Natural killer cell treated with Interleukin-12 subunit alpha and Interleukin-12 subunit beta and Interleukin-15 and Interleukin-18, amount 100 ng/mL, for 72 hours (primary cell): ENCODE results near the gene SPATS2L. TPM values are rescaled to one million over a fixed set of nuclear protein-coding genes. Genes with fewer than 3 reads are reported as not detected.

ENCODE experiments used
- ATAC-seq, 2 donors: fragments of 150-1000 bp; cut with Tn5 transposase in 1 of 2; sonication (Bioruptor Pico), chemical (Tn5 transposase) in 1 of 2; 2 replicates each; pipeline ENCODE4 v1.10.0; 2021
- DNase-seq: peaks from one replicate; pipeline ENCODE4 v3.0.0; 2022; ENCODE audit warnings: low spot score
- H3K27ac Mint-ChIP-seq, 2 donors: 1 replicate in 1 of 2; 2 replicates in 1 of 2; pipeline ENCODE4 v1.8.0; 2022; ENCODE audit warnings: mixed read lengths in 2 of 2, mild to moderate bottlenecking in 1 of 2, moderate library complexity in 1 of 2
- H3K27me3 Mint-ChIP-seq, 2 donors: 1 replicate in 1 of 2; 2 replicates in 1 of 2; pipeline ENCODE4 v1.8.0; 2022; ENCODE audit warnings: mixed read lengths in 2 of 2
- H3K36me3 Mint-ChIP-seq: one replicate; pipeline ENCODE4 v1.8.0; 2022; ENCODE audit warnings: mixed read lengths
- H3K4me1 Mint-ChIP-seq, 2 donors: 1 replicate in 1 of 2; 2 replicates in 1 of 2; pipeline ENCODE4 v1.8.0; 2022; ENCODE audit warnings: low read depth in 2 of 2, mixed read lengths in 2 of 2, mild to moderate bottlenecking in 1 of 2
- H3K4me3 Mint-ChIP-seq: one replicate; pipeline ENCODE4 v1.8.0; 2022; ENCODE audit warnings: mixed read lengths
- H3K9me3 Mint-ChIP-seq: 2 replicates; pipeline ENCODE4 v1.8.0; 2022; ENCODE audit warnings: mixed read lengths
- total RNA-seq, 2 donors: library from RNA; stranded (reverse); gene quantifications; one replicate each; pipeline ENCODE4 v1.2.3, GENCODE V29; 2022

Gene SPATS2L, protein sequence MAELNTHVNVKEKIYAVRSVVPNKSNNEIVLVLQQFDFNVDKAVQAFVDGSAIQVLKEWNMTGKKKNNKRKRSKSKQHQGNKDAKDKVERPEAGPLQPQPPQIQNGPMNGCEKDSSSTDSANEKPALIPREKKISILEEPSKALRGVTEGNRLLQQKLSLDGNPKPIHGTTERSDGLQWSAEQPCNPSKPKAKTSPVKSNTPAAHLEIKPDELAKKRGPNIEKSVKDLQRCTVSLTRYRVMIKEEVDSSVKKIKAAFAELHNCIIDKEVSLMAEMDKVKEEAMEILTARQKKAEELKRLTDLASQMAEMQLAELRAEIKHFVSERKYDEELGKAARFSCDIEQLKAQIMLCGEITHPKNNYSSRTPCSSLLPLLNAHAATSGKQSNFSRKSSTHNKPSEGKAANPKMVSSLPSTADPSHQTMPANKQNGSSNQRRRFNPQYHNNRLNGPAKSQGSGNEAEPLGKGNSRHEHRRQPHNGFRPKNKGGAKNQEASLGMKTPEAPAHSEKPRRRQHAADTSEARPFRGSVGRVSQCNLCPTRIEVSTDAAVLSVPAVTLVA
- total RNA-seq, result 10 to 100 TPM; 19.6 to 44.4 TPM

DNA sequence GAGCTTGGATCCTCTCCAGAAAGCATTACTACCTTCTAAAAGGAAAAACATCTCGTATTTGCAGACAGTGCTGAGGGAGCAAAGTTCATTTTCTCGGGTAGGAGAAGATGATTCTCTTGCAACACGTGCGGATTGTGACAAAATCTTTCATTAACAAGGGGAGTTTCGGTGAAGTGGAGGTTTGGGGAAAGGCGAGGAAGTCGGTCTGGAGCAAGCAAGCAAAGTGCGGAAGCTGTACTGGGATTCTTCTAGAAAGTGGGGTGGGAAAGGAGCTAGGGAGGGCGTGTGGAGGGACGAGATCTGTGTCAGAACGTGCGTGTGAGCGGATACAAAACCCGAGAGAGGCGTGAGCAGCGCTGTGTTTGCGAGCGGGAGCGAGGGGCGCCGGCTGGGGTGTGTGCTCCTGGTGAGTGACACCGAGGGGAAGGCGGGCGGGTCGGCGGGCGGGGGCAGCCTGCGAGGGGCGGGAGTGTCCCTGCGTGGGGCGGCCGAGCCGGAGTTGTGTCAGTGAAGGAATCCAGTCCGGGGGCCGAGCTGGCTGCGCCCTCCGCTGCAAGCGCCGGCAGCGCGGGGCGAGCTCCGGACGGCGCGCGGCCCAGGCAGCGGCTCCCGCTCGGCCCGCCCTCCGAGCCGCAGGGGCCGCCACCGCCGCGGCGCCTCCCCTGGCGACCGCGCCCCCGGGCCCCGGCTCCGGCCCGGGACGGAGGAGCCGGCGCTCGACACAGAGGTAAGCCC lies at the start of gene SPATS2L:
SPATS2L (plus strand) TSS at position 498 of the 735 bp plus-strand sequence. CDS start 82,552 bp downstream, outside the sequence.
- Mint-ChIP-seq H3K36me3 (peaks cover 14% of the 10 kb centered on the region), H3K27me3 (peaks cover 26 to 30% of the 10 kb centered on the region in 2 donors), H3K9me3 (no peaks in the 10 kb centered on the region), H3K4me1 (peaks cover 8 to 27% of the 10 kb centered on the region in 2 donors), H3K27ac (peak within 1 kb of the TSS; percentile 18 to 85), H3K4me3 (peak within 1 kb of the TSS; percentile 98)
- no peak for DNase-seq
- ATAC-seq, result peak; percentile 76 to 81

DNA sequence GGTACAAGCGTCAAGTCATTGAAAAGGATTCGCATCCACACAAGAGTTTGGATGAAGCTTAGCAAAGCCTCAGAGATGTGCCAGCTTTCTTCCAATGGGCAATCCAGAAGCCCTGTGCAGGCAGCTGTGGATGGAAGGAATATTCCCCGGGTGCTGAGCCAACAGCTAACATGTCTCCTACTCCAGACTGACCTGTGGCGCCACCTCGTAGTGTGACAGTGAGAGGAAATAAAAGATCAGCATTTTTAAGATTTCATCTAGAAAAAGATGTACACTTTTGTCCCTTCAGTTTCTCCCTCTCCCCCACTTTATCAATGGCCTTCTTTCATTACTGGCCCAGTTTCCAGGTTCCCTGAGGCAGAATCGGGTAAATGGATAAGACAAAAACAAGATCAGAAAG lies 48.9 kb upstream of the SPATS2L start:
- Mint-ChIP-seq H3K9me3 (no peaks in the 10 kb centered on the region), H3K4me1 (no peaks in the 10 kb centered on the region), H3K36me3 (no peaks in the 10 kb centered on the region), H3K27ac (no peak overlapping the region), H3K27me3 (peaks cover 11 to 19% of the 10 kb centered on the region in 2 donors), H3K4me3 (no peak overlapping the region)
- DNase-seq (no peak), ATAC-seq (no peak)

DNA sequence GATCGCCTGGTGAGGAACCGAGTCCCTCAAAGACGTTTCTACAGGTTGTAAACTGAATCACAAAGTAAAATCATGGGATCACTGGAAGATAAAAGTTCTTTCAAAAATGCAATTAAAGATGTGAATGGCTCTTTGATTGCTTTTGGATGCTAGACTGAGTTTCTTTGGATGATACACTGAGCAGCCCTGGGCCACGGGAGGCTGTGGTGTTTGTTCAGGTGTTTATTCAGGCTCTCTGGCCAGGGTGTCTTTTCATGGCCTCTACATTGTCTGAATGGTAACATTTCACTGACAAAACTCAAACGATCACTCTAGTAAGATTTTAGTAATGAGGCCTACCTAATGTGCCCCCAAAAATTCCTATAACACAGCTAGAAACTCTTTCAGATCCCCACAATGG lies 48.4 kb upstream of the SPATS2L start:
- no peak for ATAC-seq
- no peaks in the 10 kb centered on the region for H3K4me1 Mint-ChIP-seq
- H3K9me3 Mint-ChIP-seq, result no peaks in the 10 kb centered on the region
- no peak overlapping the region for H3K4me3 Mint-ChIP-seq
- H3K36me3 Mint-ChIP-seq, result no peaks in the 10 kb centered on the region
- no peak overlapping the region for H3K27ac Mint-ChIP-seq
- no peak for DNase-seq
- peaks cover 7 to 16% of the 10 kb centered on the region in 2 donors for H3K27me3 Mint-ChIP-seq

DNA sequence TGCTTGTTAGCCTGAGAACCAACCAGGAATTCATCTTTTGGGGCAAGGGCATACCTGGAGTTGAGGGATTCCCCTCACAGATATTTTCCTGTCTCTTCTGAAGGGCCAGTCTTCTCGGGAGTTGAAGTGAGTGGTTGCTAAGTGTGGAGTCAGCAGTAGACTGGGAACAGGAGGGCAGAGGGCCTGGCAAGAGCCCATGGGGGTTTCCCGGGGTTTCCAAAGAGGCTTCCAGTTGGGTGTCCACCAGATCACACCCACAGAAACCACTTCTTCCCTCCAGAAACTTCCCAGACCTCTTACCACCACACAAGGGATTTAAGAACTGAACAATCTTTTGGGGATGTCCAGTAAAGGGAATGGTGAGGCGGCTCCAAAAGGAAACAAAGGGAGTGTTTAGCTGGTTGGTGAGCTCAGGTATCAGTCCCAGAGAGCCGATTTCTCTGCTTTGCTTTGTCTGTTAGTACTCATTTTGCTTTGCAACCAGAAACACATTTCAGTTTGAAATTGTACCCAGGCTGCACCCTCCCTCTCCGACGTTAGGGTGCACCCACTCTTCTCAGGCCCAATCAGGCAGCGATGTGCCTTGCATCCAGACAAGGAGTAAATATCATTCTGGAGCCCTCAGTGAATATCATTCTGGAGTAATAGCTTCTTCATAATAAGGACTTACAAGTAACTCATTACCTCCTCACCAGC lies 47.5 kb upstream of the SPATS2L start:
- no peak overlapping the region for H3K27ac Mint-ChIP-seq
- ATAC-seq (no peak), DNase-seq (no peak)
- H3K36me3 Mint-ChIP-seq, result no peaks in the 10 kb centered on the region
- no peak overlapping the region for H3K4me3 Mint-ChIP-seq
- no peaks in the 10 kb centered on the region for H3K4me1 Mint-ChIP-seq
- H3K27me3 Mint-ChIP-seq, result peaks cover 7 to 16% of the 10 kb centered on the region in 2 donors
- no peaks in the 10 kb centered on the region for H3K9me3 Mint-ChIP-seq

DNA sequence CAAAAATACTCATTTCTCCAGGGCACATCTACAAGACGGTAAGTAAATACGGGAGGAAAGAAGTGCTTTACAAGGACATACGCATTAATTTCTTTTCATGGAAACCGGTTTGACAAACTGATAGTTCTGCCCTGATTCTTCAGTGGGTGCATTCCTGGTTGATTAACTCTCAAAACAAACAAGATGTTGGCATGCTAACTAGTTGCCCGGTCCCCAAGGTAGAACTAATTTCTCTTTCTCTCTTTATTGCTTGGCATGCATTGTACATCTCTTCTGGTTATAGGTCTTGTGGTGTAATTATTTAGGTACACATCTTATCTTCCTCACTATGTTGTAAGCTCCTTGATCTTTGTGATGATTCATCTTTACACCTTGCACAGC lies 46.9 kb upstream of the SPATS2L start:
- H3K27ac Mint-ChIP-seq, result no peak overlapping the region
- ATAC-seq (no peak), DNase-seq (no peak)
- peaks cover 7 to 16% of the 10 kb centered on the region in 2 donors for H3K27me3 Mint-ChIP-seq
- no peaks in the 10 kb centered on the region for H3K36me3 Mint-ChIP-seq
- no peaks in the 10 kb centered on the region for H3K9me3 Mint-ChIP-seq
- H3K4me1 Mint-ChIP-seq, result no peaks in the 10 kb centered on the region
- H3K4me3 Mint-ChIP-seq, result no peak overlapping the region

DNA sequence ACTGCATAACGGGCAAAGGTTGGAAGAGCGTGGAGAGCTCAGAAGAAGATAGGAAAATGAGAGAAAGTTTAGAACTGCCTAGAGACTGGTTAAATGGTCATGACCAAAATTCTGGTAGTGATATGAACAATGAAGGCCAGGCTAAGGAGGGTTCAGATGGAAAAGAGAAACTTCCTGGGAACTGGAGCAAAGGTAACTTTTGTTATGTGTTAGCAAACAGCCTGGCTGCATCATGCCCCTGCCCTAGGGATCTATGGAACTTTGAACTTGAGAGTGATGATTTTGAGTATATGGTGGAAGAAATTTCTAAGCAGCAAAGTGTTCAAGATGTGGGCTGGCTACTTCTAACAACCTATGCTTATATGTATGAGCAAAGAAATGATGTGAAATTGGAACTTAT lies 44.4 kb upstream of the SPATS2L start:
- H3K4me3 Mint-ChIP-seq, result no peak overlapping the region
- H3K27ac Mint-ChIP-seq, result no peak overlapping the region
- DNase-seq, result no peak
- no peaks in the 10 kb centered on the region for H3K9me3 Mint-ChIP-seq
- peaks cover 15 to 25% of the 10 kb centered on the region in 2 donors for H3K27me3 Mint-ChIP-seq
- no peak for ATAC-seq
- no peaks in the 10 kb centered on the region for H3K4me1 Mint-ChIP-seq
- H3K36me3 Mint-ChIP-seq, result no peaks in the 10 kb centered on the region

DNA sequence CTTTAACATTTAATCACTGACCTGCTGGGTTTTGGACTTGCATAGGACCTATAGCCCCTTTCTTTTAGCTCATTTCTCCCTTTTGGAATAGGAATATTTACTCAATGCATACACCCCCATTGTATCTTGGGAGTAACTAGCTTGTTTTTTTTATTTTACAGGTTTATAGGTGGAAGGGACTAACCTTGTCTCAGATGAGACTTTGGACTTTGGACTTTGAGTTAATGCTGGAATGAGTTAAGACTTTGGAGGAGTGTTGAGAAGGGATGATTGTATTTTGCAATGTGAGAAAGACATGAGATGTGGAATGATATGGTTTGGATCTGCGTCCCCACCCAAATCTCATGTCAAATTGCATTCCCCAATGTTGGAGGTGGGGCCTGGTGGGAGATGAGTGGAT lies 43.2 kb upstream of the SPATS2L start:
- ATAC-seq, result no peak
- H3K36me3 Mint-ChIP-seq, result no peaks in the 10 kb centered on the region
- H3K4me1 Mint-ChIP-seq, result no peaks in the 10 kb centered on the region

DNA sequence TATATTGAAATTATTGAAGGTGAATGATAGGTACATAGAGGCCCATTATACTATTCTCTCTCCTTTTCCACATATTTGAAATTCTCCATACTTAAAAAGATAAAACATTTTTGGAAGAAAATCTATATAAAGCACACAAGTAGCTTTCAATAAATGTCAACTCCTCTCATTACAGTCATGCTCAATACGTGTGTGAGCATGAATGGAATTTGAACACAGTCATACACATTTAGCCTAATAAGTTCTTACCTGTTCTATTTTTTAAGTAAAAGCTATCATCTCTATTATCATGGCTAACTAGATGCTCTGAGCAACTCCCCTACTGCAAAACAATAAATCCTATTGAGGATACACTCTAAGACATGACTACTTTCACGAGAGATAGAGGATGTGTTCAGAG lies 41.9 kb upstream of the SPATS2L start:
- no peak for ATAC-seq
- Mint-ChIP-seq H3K4me1 (no peaks in the 10 kb centered on the region), H3K9me3 (no peaks in the 10 kb centered on the region), H3K36me3 (no peaks in the 10 kb centered on the region), H3K4me3 (no peak overlapping the region), H3K27ac (no peak overlapping the region), H3K27me3 (peaks cover 22 to 27% of the 10 kb centered on the region in 2 donors)
- DNase-seq, result no peak

More for the DNA sequence above, 43.2 kb upstream of the SPATS2L start:
- peaks cover 16 to 22% of the 10 kb centered on the region in 2 donors for H3K27me3 Mint-ChIP-seq
- no peak for DNase-seq
- no peaks in the 10 kb centered on the region for H3K9me3 Mint-ChIP-seq
- H3K4me3 Mint-ChIP-seq, result no peak overlapping the region
- no peak overlapping the region for H3K27ac Mint-ChIP-seq

DNA sequence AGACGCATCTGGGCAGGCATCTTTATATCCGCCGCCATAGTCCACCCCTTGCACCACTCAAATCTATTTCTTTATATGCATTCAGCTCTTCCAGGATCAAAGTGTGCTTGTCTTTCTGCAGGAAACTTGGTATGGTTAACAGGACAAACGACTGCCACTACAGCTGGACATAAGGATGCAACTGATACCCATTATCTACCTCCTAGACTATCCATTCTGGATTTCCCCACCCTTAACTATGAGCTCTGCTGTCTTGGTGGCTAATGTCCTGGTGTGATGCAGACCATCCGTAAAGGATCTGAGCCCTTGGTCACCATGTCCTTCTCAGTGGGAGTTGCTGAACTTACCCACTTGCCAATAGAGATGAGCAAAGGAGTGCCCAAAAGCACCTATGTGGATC lies 40.1 kb upstream of the SPATS2L start:
- Mint-ChIP-seq H3K36me3 (no peaks in the 10 kb centered on the region), H3K27ac (no peak overlapping the region), H3K27me3 (peaks cover 15 to 25% of the 10 kb centered on the region in 2 donors), H3K4me3 (no peak overlapping the region), H3K9me3 (no peaks in the 10 kb centered on the region), H3K4me1 (no peaks in the 10 kb centered on the region)
- ATAC-seq, result peak in 1 of 2 donors; percentile 54
- no peak for DNase-seq

DNA sequence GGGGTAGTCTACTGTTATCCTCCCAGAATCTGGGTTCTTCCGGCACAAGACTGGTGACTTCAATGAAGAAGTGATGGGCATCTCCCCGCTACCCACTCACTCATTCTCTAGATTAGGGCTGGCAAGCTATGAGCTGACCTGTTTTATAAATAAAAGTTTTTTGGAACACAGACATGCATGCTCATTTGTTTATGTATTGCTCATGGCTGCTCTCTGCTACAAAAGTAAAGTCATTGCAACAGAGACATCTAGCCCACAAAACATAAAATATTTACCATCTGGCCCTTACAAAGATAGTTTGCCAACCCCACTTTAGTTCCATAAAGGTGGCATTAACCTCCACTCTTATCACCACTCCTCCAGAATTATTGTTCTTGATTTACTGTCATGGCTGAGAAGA lies 39.1 kb upstream of the SPATS2L start:
- H3K4me3 Mint-ChIP-seq, result no peak overlapping the region
- peaks cover 15 to 25% of the 10 kb centered on the region in 2 donors for H3K27me3 Mint-ChIP-seq
- DNase-seq (no peak), ATAC-seq (no peak)
- no peaks in the 10 kb centered on the region for H3K36me3 Mint-ChIP-seq
- no peaks in the 10 kb centered on the region for H3K4me1 Mint-ChIP-seq
- no peak overlapping the region for H3K27ac Mint-ChIP-seq
- no peaks in the 10 kb centered on the region for H3K9me3 Mint-ChIP-seq

DNA sequence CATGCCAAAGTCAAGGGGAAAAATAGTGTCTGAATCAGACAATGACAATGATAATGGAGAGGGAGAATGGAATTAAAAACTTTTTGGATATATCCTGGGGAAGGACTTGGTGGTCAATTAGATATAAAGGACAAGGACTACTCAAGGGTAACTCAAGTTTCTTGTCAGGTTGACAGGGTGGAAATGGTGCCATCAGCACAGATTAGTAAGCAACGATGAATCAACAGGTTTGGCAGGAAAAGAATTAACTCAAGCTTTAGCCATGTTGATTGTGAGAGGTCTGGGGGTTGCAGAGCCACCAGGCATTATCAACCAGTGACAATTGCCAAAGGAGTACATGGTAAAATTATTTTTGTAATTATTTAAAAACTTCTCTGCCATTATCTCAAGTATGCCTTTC lies 35.8 kb upstream of the SPATS2L start:
- no peaks in the 10 kb centered on the region for H3K4me1 Mint-ChIP-seq
- H3K9me3 Mint-ChIP-seq, result no peaks in the 10 kb centered on the region

DNA sequence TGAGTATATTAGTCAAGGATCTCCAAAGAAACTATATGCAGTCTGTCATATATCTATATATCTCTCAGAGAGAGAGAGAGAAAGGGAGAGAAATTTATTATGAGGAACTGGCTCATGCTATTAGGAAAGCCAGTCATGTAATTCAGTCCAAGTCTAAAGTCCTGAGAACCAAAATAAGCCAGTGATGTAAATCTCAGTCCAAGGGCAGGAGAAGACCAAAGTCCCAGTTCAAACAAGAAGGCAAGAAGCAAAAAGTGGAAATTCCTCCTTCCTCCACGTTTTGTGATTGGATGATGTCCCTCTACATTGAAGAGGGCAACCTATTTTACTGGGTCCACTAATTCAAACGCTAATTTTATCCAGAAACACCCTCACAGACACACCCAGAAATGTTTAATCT lies 34.2 kb upstream of the SPATS2L start:
- H3K4me3 Mint-ChIP-seq, result no peak overlapping the region
- H3K27me3 Mint-ChIP-seq, result peaks cover 20 to 21% of the 10 kb centered on the region in 2 donors
- no peaks in the 10 kb centered on the region for H3K4me1 Mint-ChIP-seq
- ATAC-seq (no peak), DNase-seq (no peak)
- no peak overlapping the region for H3K27ac Mint-ChIP-seq
- no peaks in the 10 kb centered on the region for H3K9me3 Mint-ChIP-seq
- no peaks in the 10 kb centered on the region for H3K36me3 Mint-ChIP-seq

More for the DNA sequence above, 35.8 kb upstream of the SPATS2L start:
- no peak overlapping the region for H3K4me3 Mint-ChIP-seq
- DNase-seq (no peak), ATAC-seq (no peak)
- H3K27me3 Mint-ChIP-seq, result peaks cover 15 to 24% of the 10 kb centered on the region in 2 donors
- H3K36me3 Mint-ChIP-seq, result no peaks in the 10 kb centered on the region
- H3K27ac Mint-ChIP-seq, result no peak overlapping the region

DNA sequence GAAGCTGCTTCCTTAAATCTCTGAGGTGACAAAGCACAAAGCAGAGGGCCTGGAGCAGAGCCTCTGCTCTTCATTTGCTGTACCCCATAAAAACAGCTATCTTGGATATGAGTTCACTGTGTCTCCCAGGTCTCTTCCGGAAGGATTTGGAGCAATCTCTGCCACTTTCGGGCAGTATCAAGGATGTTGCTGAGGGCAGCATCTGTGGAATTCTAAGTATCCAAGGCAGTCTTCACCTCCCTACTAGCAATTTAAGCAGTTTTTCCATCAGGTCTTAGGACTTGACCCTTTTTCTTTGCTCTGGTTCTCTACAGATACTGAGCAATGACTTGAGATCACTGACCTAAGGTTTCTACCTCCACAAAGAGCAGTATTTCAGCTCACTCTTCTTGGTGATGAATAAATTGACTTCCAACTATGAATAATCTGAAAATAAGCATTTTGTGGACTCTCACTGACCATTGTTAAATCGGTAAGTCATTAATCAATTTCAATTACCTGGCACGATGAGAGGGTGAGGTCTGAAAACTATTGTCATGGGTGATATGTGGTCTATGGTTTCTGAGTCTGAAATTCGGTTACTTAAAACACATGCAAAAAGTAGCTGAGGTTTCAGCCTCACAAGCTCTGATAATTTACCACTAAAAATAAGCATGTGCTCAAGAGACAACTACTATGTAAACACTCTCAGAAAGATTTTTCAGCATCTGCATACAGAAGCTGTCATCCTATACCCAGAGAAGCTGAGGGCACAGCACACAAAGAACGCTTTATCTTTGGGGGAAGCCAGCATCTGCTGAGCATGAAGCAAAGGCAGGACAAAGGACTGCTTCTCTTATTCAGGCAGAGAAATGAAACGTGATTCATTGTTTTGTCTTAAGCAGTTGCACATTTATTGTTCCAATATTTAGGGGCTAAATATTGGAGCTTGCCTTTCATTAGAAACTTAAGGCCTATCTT lies 32.1 kb upstream of the SPATS2L start:
- no peak overlapping the region for H3K4me3 Mint-ChIP-seq
- H3K9me3 Mint-ChIP-seq, result no peaks in the 10 kb centered on the region
- no peaks in the 10 kb centered on the region for H3K36me3 Mint-ChIP-seq
- H3K4me1 Mint-ChIP-seq, result no peaks in the 10 kb centered on the region
- no peak overlapping the region for H3K27ac Mint-ChIP-seq
- H3K27me3 Mint-ChIP-seq, result peaks cover 23 to 26% of the 10 kb centered on the region in 2 donors
- DNase-seq (no peak), ATAC-seq (no peak)
